Measurements from ENCODE around the gene FBXW10.
"Not testable (repeated sequence)": the region's sequence is repeated elsewhere in the genome, so short reads cannot be mapped to it uniquely, and the experiment has no call there.

- not testable (repeated sequence) for TF ChIP-seq CTCF, POLR2A (IDR thresholded peaks at IDR 0.05)
These were observed 20.3 kb upstream of the FBXW10 start for GRCh38 chr17:18723509-18723908.
